Aorta (tissue), 5 donors: Measurements from ENCODE around the gene SYN1. TPM values are rescaled to one million over a fixed set of nuclear protein-coding genes. Genes with fewer than 3 reads are reported as not detected.
A peak's percentile ranks its signal among the peaks of the same experiment; 100 is the strongest.

Experiments
- ATAC-seq: fragments of 200-7000 bp; cut with Tn5 transposase; one replicate; pipeline ENCODE4 v1.9.1; 2022; ENCODE audit warnings: moderate library complexity; ENCODE audit not compliant: low FRiP score
- DNase-seq, 2 donors: peaks; one replicate each; pipeline ENCODE4 v3.0.0-alpha.2; 2020
- H3K27ac ChIP-seq, 2 donors: one replicate each; pipeline ENCODE4 v1.5.1; 2013; ENCODE audit warnings: low read length in 2 of 2, mild to moderate bottlenecking in 2 of 2, moderate library complexity in 2 of 2, control low read depth in 1 of 2, inconsistent platforms in 1 of 2, low read depth in 1 of 2
- H3K27me3 ChIP-seq, 2 donors: one replicate each; pipeline ENCODE4 v1.6.1; 2013; ENCODE audit warnings: control low read depth in 1 of 2, low read length in 1 of 2, mild to moderate bottlenecking in 1 of 2, moderate library complexity in 1 of 2; ENCODE audit not compliant: insufficient read depth in 2 of 2, control insufficient read depth in 1 of 2
- H3K36me3 ChIP-seq, 2 donors: one replicate each; pipeline ENCODE4 v1.6.1; 2013; ENCODE audit warnings: control low read depth in 1 of 2, low read length in 1 of 2, mild to moderate bottlenecking in 1 of 2; ENCODE audit not compliant: insufficient read depth in 2 of 2, control insufficient read depth in 1 of 2
- H3K4me1 ChIP-seq, 2 donors: one replicate each; pipeline ENCODE4 v1.6.1; 2013; ENCODE audit warnings: low read length in 2 of 2, control low read depth in 1 of 2, mild to moderate bottlenecking in 1 of 2, moderate library complexity in 1 of 2; ENCODE audit not compliant: insufficient read depth in 2 of 2, control insufficient read depth in 1 of 2
- H3K4me3 ChIP-seq, 2 donors: one replicate each; pipeline ENCODE4 v1.5.1; 2013; ENCODE audit warnings: low read length in 2 of 2, control low read depth in 1 of 2, mild to moderate bottlenecking in 1 of 2
- H3K9me3 ChIP-seq: one replicate; pipeline ENCODE4 v1.6.1; 2013; ENCODE audit warnings: mild to moderate bottlenecking, low read length; ENCODE audit not compliant: control insufficient read depth
- WGBS, 2 donors: extraction: QIAGEN DNeasy Blood & Tissue Kit; methylation state at CpG; one replicate each; pipeline ENCODE4 v1.1.7; 2013; 5-methylcytosine and 5-hydroxymethylcytosine counted together
- intact Hi-C, 2 donors: fragments of 100-400 bp; cut with DNase I; formaldehyde crosslinking; loops; one replicate each; pipeline versions ENCODE4 v1.14.2 to v1.15.0; 2022
- polyA plus RNA-seq, 2 donors: library from polyadenylated mRNA; stranded (reverse); fragments of 200-250 nt; gene quantifications; one replicate each; pipeline ENCODE4 v1.2.3, GENCODE V29; 2013
- total RNA-seq, 2 donors: library from RNA; stranded (reverse); fragmentation: NEBNext Ultra II Directional; extraction: Animal tissue kit (Norgen Biotek cat#: 25700); gene quantifications; one replicate each; pipeline ENCODE4 v1.2.1, GENCODE V29; 2021
- donor health status: healthy with polysubstance abuse.
- donor health status: Bipolar disorder and iron deficiency.
- donor health status: DM: no; HTN: no; CAD: no.
- donor health status: DM: no; HTN: no; CAD: no.
- donor health status: DM: yes; HTN: yes; CAD: no.

SYN1 gene
- total and polyA plus RNA-seq, 4 donors, result 0.90 to 1.9 (median 1.5) TPM

DNA sequence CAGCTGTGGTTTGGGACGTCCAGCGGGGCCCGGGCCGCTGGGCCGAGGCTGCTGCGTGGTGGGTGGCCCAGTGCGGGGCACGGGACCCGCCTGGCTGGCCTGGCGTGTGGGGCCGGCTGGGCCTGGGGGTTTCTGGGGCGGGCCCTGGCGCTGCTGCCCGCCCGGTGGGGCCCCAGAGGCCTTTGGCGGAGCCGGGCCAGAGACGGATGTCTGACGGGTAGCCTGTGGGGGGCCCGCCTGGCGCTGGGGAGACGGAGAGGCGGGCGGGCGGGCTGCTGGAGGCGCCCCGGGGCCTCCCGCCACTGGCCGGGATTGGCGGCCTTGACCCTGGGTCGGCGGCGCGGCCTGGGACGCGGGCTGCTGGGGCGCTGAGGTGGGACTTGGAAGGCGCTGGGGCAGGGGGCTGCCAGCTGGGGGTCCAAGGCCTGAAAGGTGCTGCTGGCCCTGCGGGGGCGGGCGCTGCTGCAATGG lies 45.5 kb downstream of the SYN1 start:
- Histone ChIP-seq H3K27me3 (no peaks in the 10 kb centered on the region), H3K9me3 (no peaks in the 10 kb centered on the region), H3K36me3 (peaks cover 0 to 6% of the 10 kb centered on the region in 2 donors), H3K27ac (peak overlapping the region in 1 of 2 donors; percentile 36), H3K4me3 (peak overlapping the region in 1 of 2 donors; percentile 2), H3K4me1 (no peaks in the 10 kb centered on the region)
- no peak for DNase-seq
- intact Hi-C loops, result no loop called here
- WGBS, 2 donors, result 4 to 45% methylated on average over 10 to 41 of the region's 41 CpGs
- peak; percentile 24 for ATAC-seq

DNA sequence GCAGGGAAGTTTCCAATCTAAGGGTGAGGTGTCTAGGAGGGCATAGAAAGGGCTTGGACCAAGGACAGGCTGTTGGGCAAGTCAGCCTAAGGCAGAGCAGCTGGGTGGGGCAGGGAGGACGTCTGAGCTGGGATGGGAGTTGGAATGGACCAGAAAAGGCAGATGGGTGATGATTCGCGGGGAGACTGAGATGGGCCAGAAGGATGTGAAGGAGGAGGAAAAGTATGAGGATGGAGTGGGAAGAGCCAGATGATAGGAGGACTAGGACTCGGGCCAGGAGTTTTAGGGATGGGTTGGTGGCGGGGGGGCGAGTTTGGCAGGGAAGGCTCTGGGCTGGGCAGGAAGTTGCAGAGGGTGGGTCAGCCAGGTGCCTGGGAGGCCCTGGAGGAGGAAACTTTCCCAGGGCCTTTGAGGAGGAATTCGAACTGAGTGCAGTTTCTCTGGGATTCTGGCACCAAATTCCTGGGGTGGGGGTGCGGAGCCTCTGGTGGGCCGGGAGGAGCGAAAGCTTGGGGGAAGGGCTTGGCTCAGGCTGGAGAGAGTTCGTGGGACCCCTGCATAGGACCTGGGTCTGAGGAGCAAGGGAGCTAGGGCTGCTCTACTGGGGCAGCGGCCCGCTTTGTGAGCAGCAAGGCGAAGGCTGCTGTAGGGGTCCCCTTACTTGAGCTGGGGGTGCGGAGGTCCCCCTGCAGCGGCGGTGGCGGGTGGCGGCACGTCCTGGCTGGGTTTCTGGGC lies 46.1 kb downstream of the SYN1 start:
- intact Hi-C loops, result no loop called here
- 11 to 39% methylated on average over 14 to 20 of the region's 20 CpGs for WGBS, 2 donors
- H3K27ac ChIP-seq, result no peak overlapping the region
- H3K27me3 ChIP-seq, result no peaks in the 10 kb centered on the region
- peaks cover 0 to 7% of the 10 kb centered on the region in 2 donors for H3K36me3 ChIP-seq
- ATAC-seq, result peak; percentile 3
- H3K4me3 ChIP-seq, result peak overlapping the region in 1 of 2 donors; percentile 2
- DNase-seq, result peak in 1 of 2 donors; percentile 56
- H3K9me3 ChIP-seq, result no peaks in the 10 kb centered on the region
- H3K4me1 ChIP-seq, result no peaks in the 10 kb centered on the region

DNA sequence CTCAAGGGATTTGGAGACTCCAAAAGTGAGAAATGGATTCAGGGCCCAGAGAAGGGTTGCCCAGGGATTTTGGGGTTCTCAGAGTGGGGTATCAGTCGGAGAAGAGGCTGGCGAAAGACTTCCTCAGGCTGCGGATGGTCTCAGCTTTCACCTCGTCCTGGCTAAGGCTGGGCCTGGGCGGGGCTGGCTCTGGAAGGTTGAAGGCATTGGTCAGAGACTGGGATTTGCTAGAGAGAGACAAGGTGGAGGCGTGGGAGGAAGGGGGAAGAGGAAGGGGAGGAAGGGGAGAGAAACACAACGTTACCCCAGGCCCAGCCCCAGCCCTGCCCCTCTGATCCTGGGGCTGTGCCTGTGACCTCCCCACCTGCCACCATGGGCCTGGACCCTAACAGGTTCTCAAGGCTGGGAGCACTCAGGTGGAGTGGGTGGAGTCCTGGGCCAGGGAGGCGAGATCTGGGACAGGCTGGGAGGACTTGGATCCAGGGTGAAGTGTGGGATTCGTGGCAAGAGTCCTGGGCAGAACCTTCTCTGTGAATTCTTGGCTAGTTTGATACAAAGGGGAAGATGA lies 46.8 kb downstream of the SYN1 start:
- no peaks in the 10 kb centered on the region for H3K9me3 ChIP-seq
- H3K36me3 ChIP-seq, result peaks cover 0 to 7% of the 10 kb centered on the region in 2 donors
- no peak overlapping the region for H3K4me3 ChIP-seq
- ATAC-seq (no peak), DNase-seq (peak in 1 of 2 donors; percentile 73)
- H3K27ac ChIP-seq, result peak overlapping the region in 1 of 2 donors; percentile 43
- no peaks in the 10 kb centered on the region for H3K27me3 ChIP-seq
- no peaks in the 10 kb centered on the region for H3K4me1 ChIP-seq
- intact Hi-C loops, result no loop called here
- WGBS, 2 donors, result 72 to 74% methylated on average over 9 of the region's 9 CpGs

DNA sequence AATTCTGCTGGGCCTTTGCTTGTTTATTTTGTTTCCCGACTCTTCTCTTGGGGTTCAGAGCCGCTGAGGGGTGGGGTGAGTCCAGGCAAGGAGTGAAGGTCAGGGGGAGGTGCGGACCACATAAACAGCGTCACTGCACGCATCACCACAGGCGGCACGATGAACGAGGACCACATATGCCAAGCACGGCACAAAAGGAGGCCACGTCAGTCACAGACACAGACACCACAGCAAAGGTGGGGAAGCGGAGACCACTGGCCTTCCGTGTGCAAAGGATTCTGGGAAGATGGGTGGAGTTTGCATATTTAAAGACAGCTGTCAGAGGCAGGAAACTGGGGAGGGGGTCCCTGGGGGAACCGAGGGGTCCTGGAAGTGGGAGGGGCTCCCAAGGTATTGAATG lies 47.8 kb downstream of the SYN1 start:
- H3K27ac ChIP-seq, result no peak overlapping the region
- intact Hi-C loops, result no loop called here
- 89 to 91% methylated on average over 13 of the region's 13 CpGs for WGBS, 2 donors
- H3K27me3 ChIP-seq, result no peaks in the 10 kb centered on the region
- DNase-seq, result peak in 1 of 2 donors; percentile 62
- H3K9me3 ChIP-seq, result no peaks in the 10 kb centered on the region
- H3K36me3 ChIP-seq, result peaks cover 0 to 7% of the 10 kb centered on the region in 2 donors
- ATAC-seq, result no peak
- no peaks in the 10 kb centered on the region for H3K4me1 ChIP-seq
- H3K4me3 ChIP-seq, result no peak overlapping the region

DNA sequence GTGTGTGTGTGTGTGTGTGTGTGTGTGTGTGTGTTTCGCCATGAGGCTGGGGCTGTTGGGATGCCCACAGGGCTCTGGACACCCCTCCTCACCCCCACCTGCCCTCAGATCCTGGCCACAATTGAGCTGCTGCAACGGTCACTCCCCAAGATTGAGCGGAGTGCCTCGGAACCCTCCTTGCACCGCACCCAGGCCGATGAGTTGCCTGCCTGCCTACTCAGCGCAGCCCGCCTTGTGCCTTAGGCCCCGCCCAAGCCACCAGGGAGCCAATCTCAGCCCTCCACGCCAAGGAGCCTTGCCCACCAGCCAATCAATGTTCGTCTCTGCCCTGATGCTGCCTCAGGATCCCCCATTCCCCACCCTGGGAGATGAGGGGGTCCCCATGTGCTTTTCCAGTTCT lies 48.4 kb downstream of the SYN1 start:
- Histone ChIP-seq H3K27ac (no peak overlapping the region), H3K4me1 (no peaks in the 10 kb centered on the region), H3K27me3 (no peaks in the 10 kb centered on the region), H3K4me3 (no peak overlapping the region), H3K9me3 (no peaks in the 10 kb centered on the region), H3K36me3 (peaks cover 0 to 9% of the 10 kb centered on the region in 2 donors)
- intact Hi-C loops, result no loop called here
- 88 to 94% methylated on average over 10 to 11 of the region's 11 CpGs for WGBS, 2 donors
- DNase-seq (peak in 1 of 2 donors; percentile 52), ATAC-seq (no peak)

DNA sequence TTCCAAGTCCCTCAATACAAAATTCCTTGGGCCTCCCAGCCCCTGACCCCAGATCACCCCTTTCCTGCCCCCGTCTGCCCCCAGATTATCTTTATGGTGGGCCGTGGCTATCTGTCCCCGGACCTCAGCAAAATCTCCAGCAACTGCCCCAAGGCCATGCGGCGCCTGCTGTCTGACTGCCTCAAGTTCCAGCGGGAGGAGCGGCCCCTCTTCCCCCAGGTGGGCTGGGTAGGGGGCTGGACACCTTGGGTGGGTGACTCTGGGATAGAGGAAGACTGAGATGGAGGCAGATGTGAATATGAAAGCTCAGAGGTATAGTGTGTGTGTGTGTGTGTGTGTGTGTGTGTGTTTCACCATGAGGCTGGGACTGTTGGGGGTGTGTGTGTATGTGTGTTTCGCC lies 48.9 kb downstream of the SYN1 start:
- ATAC-seq (no peak), DNase-seq (peak in 1 of 2 donors; percentile 51)
- WGBS, 2 donors, result 89% methylated on average over 8 of the region's 8 CpGs

DNA sequence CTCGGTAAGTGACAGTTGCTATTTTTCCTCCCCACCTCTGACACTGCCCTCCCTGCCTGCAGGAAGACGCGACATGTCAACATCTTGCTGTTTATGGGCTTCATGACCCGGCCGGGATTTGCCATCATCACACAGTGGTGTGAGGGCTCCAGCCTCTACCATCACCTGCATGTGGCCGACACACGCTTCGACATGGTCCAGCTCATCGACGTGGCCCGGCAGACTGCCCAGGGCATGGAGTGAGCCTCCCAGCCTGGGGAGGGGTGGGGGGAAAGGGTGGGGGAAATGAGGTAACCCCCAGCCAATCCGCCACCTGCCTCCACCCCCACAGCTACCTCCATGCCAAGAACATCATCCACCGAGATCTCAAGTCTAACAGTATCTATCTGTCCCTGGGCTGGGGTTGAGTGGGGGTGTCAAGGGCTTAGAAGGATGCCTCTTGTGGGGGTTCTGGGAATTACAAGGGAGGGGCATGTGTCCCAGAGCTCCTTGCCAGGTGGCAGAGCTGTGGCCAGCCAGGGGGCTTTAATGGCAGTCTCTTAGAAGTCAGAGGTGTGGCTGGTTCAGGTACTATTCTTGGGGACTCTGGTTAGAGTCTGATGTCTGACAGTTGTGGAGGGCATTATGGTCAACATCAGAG lies 50.9 kb downstream of the SYN1 start:
- Histone ChIP-seq H3K9me3 (no peaks in the 10 kb centered on the region), H3K4me3 (no peak overlapping the region), H3K36me3 (peaks cover 0 to 10% of the 10 kb centered on the region in 2 donors), H3K4me1 (no peaks in the 10 kb centered on the region), H3K27ac (no peak overlapping the region), H3K27me3 (no peaks in the 10 kb centered on the region)
- 79 to 82% methylated on average over 13 of the region's 13 CpGs for WGBS, 2 donors
- intact Hi-C loops, result no loop called here
- ATAC-seq, result no peak
- peak in 1 of 2 donors; percentile 57 for DNase-seq

More for the DNA sequence above, 48.9 kb downstream of the SYN1 start:
- intact Hi-C loops, result no loop called here
- H3K4me3 ChIP-seq, result no peak overlapping the region
- H3K27ac ChIP-seq, result no peak overlapping the region
- H3K4me1 ChIP-seq, result no peaks in the 10 kb centered on the region
- H3K27me3 ChIP-seq, result no peaks in the 10 kb centered on the region
- H3K9me3 ChIP-seq, result no peaks in the 10 kb centered on the region
- peaks cover 0 to 9% of the 10 kb centered on the region in 2 donors for H3K36me3 ChIP-seq

DNA sequence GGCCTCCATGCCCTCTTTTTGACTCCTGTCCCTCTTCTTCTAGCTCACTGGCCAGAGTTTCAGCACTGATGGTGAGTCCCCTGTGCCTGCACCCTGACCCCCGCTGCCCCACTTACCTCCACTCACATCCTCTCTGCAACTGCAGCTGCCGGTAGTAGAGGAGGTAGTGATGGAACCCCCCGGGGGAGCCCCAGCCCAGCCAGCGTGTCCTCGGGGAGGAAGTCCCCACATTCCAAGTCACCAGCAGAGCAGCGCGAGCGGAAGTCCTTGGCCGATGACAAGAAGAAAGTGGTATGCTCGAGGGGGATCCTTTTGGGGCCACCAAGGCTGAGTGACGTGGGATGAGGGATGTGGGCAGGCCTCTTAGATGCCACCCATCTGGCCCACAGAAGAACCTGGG lies 52.8 kb downstream of the SYN1 start:
- Histone ChIP-seq H3K27me3 (no peaks in the 10 kb centered on the region), H3K9me3 (no peaks in the 10 kb centered on the region), H3K27ac (no peak overlapping the region), H3K4me3 (no peak overlapping the region), H3K4me1 (no peaks in the 10 kb centered on the region), H3K36me3 (peaks cover 0 to 10% of the 10 kb centered on the region in 2 donors)
- intact Hi-C loops, result no loop called here
- 80 to 83% methylated on average over 11 of the region's 11 CpGs for WGBS, 2 donors
- no peak for ATAC-seq
- no peak for DNase-seq
